Umbilical cord (tissue), 2 donors: ENCODE measurements around the gene PHIP. TPM values are rescaled to one million over a fixed set of nuclear protein-coding genes. Genes with fewer than 3 reads are reported as not detected.
"Not testable (repeated sequence)": the region's sequence is repeated elsewhere in the genome, so short reads cannot be mapped to it uniquely, and the experiment has no call there.

Source experiments
- DNase-seq: peaks from one replicate; pipeline ENCODE4 v3.0.0-alpha.2; 2015; ENCODE audit warnings: low spot score
- total RNA-seq: library from RNA; depleted of rRNA; stranded (reverse); fragments of >200 nt; gene quantifications from one replicate; pipeline ENCODE4 v1.2.3, GENCODE V29; 2014; ENCODE audit warnings: low replicate concordance; ENCODE audit not compliant: insufficient read depth

PHIP gene
- total RNA-seq, 1 donor from 2014 or later: 38.8 TPM

- no peak for DNase-seq
These were observed 152.7 kb downstream of the PHIP start for GRCh38 chr6:78925317-78925716.

GRCh38 chr6:78921168-78921567, 156.9 kb downstream of the PHIP start:
- DNase-seq: not testable (repeated sequence)

GRCh38 chr6:78917788-78918187, 160.3 kb downstream of the PHIP start:
- DNase-seq: no peak

- DNase-seq: no peak
These were observed 161.6 kb downstream of the PHIP start for GRCh38 chr6:78916411-78916810.

GRCh38 chr6:78911218-78911940, 166.7 kb downstream of the PHIP start:
- DNase-seq: no peak

GRCh38 chr6:78910591-78911171, 167.4 kb downstream of the PHIP start:
- DNase-seq: peak; percentile 31

- no peak for DNase-seq
These were observed 168.0 kb downstream of the PHIP start for GRCh38 chr6:78910010-78910409.

GRCh38 chr6:78909391-78909790, 168.7 kb downstream of the PHIP start:
- DNase-seq: peak; percentile 56

- no peak for DNase-seq
These were observed 169.4 kb downstream of the PHIP start for GRCh38 chr6:78908621-78909020.

GRCh38 chr6:78896227-78896626, 181.8 kb downstream of the PHIP start:
- no peak for DNase-seq

- DNase-seq: not testable (repeated sequence)
These were observed 188.2 kb downstream of the PHIP start for GRCh38 chr6:78889901-78890300.

Other genes starting within 250 kb of the PHIP start
- gene IRAK1BP1, start 210.7 kb downstream of the PHIP start, total RNA-seq: 20.9 TPM
- 33.5 TPM for gene HMGN3, start 156.4 kb upstream of the PHIP start, total RNA-seq